AML-193 (cell line): ENCODE measurements around the gene S100A2.

Experiments
- DNase-seq, 2 experiments: peaks; one replicate each; lab custom pipeline; 2025; lab: John Stamatoyannopoulos, UW

S100A2 gene

GRCh38 chr1:153545067-153546055 is 20.3 kb downstream of the S100A2 start, which contains the start of gene S100A4:
S100A4 (minus strand) TSS chr1:153545806; CDS start chr1:153544794, 1,012 bp downstream.
- DNase-seq: peak; percentile 82 to 89

- no peak for DNase-seq
Observed at GRCh38 chr1:153544453-153545066, 21.1 kb downstream of the S100A2 start.

- DNase-seq: no peak
Observed at GRCh38 chr1:153543736-153544135, 21.9 kb downstream of the S100A2 start.

DNA sequence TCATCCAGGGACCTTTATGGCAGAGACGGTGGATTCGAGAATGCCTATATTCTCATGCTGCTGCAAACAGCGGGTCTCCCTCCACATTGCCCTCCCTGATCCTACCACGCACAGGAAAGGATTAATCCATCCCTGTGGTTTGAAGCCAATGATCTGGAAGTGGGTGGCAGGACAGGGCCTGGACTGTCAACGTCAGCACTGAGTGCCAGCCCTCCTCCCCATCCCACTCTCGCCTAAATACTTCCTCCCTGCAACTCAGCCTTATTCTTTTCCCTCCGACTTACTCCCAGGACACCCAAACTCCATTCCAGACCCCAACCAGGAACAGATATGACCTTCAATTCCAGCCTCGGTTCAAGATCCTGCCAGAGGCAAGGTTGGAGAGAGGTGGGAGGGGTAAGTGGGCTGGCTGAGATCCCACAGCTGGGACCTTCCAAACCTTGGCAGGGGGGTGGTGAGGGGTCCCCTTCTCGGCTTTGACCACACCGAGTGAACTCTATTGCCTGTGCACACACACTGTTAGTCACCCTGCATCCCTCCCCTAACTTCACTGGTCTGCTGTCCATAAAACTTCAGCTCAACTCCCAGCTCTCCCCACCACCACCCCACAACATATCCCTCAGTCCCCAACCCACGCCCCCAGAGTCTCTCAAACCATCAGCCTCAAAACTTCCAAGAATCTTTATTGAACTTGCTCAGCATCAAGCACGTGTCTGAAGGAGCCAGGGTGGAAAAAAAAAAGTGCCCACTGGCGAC is 22.5 kb downstream of the S100A2 start:
- no peak for DNase-seq

DNA sequence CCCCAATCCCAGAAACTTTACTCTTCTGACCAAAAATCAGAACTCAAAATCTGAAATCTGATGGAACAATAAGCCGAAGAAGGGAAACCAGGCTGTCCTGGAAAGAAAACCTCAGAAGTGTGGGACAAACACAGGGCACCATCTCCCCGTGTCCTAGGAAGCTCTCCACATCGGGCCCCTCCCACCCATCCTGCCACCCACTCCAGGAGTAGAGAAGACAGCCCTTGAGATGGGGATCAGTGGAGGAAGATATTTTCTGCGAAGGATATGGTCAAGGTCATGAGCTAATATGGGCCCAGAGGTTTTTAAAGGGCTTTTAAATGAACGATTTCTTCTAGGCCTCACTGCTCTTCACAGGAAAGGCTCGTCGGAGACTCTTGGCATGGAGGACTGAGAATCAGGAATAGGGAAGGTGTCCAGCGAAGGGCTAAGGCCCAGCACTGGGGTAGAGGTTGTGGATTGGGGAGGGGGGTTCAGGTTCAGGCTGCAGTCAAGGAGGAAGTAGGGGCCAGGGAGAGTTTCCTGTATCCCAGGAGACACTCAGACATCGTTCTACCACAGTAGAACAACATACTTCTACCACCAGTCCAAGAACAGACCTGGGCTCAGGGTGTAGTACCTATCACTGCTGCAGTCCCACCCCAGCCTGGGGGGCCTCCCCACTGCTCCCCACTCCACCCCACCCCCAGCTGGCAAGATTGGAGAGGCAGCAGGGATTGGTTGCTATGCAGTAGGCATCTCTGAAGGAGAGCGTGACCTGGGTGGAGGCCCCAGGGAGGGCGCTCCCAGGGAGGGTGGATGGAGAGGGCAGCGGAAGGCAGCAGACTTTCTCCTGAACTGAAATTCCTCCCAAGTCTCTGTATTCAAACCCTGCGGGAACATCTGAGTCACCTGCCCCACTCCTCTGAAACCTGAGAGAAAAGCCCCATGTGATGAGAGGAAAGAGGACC is 23.7 kb downstream of the S100A2 start:
- DNase-seq: no peak

DNA sequence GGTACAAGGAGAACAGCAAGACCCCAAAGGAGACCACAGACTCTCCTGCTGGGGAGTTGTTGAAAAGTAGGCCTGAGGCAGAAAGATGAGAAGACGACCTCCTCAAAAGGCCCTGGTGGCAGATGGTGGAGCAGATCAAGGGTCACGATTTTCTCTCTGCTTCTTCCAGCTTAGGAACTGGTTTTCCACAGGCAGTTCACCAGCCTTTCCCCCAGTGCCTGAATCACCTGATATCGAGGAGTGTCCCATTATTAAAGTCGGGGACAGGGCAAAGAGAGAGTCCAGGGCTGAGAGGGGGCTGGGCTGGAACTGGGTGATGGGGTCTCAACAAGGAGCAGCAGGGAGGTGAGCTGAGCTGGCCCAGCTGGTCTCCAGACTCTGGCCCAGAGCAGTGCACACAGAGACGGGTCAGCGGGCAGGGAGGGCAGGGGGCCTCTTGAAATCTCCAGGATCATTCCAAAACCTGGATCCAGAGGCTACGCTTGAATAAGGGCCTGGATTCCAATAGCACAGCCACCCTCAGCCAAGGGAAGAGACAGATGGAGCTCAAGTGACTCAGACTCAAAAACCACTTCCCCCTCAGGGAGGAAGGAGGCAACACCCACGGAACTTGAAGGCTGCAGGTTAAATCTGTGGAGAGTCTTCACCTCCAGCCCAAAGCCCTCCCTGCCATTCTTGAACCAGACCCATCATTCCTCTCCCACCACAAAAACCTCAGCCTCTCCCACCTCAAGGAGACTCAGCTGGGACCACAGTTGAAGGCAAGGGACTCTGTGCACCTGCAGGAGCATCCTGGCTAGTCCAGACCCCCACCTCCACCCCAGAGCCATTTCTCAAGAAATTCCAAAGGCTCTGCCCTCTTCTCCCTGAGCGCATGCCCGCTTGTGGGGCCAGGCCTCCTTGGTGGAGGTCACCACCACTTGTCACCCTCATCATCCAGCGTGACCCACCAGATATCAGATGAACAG is 25.0 kb downstream of the S100A2 start, which contains the start of gene S100A5:
Gene S100A5, minus strand, starts transcription at position 541 of the 968 bp plus-strand sequence. CDS start 743 bp downstream, outside the sequence.
- DNase-seq: peak; percentile 50 to 83

DNA sequence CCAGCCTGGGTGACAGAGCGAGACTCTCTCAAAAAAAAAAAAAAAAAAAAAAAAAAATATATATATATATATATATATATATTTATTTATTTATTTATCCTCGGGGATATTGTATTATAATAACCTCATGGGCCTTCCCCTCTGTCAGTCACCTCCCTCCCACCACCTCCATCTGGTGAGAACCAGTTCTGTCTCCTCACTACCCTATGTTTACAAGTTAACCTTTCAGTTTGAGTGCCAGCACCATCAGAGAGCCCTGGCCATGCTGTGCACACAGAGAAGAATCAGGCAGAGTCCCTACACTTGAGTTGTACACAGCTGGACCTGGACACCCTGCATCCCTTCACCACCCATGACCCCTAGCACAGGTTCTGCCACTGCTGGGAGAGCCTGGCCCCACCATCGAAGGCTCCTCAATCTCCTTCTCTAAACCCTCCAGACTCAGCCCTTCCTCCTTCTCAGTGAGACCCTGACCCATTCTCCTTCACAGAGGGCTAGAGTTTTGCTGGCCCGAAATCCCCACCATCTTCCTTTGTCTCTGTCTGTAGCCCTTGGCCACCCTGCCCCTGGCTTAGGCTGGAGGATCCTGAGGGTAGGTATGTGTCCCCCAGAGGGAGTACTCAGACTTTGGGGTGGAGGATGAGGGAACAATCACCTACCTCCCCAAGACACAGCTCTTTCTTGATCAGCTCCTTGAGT is 26.1 kb downstream of the S100A2 start:
- no peak for DNase-seq

GRCh38 chr1:153538315-153538821 is 27.3 kb downstream of the S100A2 start:
- no peak for DNase-seq

GRCh38 chr1:153537376-153537730 is 28.3 kb downstream of the S100A2 start:
- DNase-seq: no peak

- no peak for DNase-seq
Observed at GRCh38 chr1:153536671-153537375, 28.8 kb downstream of the S100A2 start.

- DNase-seq: peak; percentile 91
Observed at GRCh38 chr1:153536012-153536670, 29.5 kb downstream of the S100A2 start.

DNA sequence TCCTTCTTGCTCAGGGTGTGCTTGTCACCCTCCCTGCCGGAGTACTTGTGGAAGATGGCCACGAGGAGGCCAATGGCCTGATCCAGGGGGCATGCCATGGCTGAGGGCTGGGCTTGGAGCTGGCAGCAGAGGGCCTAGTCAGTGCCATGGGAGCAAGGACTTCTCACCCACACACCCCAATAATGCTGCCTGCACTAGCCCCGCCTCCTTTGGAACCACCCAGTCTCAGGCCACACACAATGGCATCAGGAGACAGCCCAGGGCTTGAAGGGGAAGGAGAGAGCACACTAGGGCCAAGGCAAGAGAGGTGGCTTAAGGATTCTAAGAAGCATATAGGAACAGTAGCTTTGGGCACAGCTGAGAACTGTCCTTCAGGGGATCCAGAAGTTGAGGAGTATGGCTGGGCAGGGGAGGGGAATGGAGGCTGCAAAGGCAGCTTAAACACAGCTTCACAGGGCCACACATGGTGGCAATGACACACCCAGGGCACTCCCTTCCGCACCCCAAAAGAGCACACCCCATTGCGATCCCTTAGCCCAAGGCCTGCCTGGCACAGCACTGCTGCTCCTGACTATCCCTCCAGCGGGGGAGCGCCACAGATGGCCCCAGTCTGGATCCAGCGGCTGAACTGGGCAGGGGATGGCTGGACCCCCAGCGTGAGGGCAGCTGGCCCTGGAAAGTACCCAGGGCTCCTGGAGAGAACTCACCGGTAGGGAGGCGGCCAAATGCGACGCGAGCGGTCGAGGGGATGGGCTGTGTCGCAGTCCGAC is 30.2 kb downstream of the S100A2 start, which contains the start of gene S100A6:
Gene S100A6, minus strand, starts transcription at position 750 of the 770 bp plus-strand sequence. Its CDS starts 652 bp downstream, at position 98.
- DNase-seq: peak; percentile 77 to 78

- DNase-seq: no peak
Observed at GRCh38 chr1:153534925-153535241, 30.8 kb downstream of the S100A2 start.

GRCh38 chr1:153534226-153534924 is 31.3 kb downstream of the S100A2 start:
- no peak for DNase-seq

DNA sequence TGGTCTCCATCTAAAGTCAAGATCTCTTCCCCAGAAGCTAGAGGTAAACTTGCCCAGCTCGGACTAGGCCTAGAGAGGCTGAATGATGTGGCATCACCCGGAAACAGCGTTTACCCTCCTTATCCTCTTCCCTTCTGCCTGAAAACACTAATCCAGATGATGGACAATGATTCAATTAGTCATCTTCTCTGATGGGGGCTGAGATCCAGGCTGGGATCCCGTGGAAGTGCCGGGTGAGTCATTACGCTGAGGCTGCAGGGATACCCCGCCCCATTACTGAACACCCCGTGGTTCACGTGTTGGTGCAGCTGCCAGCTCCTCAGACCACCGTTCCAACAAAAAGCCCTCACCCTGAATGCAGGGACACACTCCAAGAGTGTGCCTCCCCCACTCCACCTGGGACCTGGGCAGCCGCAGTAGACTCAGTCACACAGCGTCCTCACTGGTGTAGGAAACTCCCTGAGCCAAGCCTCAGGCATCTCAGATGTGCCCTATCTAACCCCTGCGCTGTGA is 31.9 kb downstream of the S100A2 start:
- no peak for DNase-seq
